GM12875 (cell line): ENCODE measurements around the gene NDUFV1.

Experiments
- H3K4me3 ChIP-seq: one replicate; pipeline ENCODE4 v1.5.1; 2011; ENCODE audit warnings: low read depth, low read length, control low read depth
- TF ChIP-seq, protein P1 (sequence below): IDR thresholded peaks from 2 replicates; pipeline ENCODE4 v1.5.1; 2011; ENCODE audit warnings: low read depth, mild to moderate bottlenecking, control low read depth, inconsistent platforms, low read length, moderate library complexity, borderline replicate concordance; ENCODE audit not compliant: insufficient read depth

NDUFV1 gene

DNA sequence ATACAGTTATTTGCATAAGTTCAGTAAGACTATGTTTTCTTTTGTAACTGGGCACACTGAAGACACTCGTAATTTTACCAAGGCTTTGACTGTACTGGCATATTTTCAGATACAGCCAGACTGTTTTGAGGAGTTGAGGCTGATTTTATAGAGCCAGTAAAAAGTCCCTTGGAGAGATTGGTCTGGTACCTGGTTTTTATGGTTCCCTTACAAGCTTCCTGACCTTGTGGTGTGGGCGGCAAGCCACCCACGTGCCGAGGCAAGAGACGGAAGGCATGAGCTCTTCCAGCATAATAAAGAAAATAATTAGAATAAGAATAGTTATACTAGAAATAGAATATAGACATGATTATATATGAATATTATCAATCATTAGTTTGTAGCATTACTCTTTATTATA lies 34.4 kb upstream of the NDUFV1 start:
- no peak overlapping the region for H3K4me3 ChIP-seq
- TF ChIP-seq, protein P1, sequence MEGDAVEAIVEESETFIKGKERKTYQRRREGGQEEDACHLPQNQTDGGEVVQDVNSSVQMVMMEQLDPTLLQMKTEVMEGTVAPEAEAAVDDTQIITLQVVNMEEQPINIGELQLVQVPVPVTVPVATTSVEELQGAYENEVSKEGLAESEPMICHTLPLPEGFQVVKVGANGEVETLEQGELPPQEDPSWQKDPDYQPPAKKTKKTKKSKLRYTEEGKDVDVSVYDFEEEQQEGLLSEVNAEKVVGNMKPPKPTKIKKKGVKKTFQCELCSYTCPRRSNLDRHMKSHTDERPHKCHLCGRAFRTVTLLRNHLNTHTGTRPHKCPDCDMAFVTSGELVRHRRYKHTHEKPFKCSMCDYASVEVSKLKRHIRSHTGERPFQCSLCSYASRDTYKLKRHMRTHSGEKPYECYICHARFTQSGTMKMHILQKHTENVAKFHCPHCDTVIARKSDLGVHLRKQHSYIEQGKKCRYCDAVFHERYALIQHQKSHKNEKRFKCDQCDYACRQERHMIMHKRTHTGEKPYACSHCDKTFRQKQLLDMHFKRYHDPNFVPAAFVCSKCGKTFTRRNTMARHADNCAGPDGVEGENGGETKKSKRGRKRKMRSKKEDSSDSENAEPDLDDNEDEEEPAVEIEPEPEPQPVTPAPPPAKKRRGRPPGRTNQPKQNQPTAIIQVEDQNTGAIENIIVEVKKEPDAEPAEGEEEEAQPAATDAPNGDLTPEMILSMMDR = no peak

DNA sequence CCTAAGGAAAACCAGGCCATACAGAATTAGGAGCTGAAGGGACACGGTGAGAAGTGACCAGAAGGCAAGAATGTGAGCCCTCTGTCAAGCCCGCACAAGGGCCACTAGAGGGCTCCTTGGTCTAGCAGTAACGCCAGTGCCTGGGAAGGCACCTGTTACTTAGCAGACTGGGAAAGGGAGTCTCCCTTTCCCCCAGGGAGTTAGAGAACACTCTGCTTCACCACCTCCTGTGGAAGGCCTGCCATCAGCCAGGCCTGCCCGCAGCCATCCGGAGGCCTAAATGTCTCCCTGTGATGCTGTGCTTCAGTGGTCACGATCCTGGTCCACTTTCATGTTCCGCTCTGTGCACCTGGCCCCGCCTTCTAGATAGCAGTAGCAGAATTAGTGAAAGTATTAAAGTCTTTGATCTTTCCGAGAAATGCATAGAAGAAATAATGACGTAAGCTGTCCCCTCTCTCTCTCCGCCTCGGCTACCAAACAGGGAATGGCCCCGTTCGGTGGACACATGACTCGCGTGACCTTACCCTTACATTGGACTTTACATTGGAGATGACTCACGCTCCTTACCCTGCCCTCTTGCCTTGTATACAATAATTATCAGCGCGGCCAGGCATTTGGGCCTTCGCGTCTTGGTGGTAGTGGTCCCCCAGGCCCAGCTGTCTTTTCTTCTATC lies 33.9 kb upstream of the NDUFV1 start:
- H3K4me3 ChIP-seq = no peak overlapping the region
- TF ChIP-seq, protein P1 = peak; percentile 76

DNA sequence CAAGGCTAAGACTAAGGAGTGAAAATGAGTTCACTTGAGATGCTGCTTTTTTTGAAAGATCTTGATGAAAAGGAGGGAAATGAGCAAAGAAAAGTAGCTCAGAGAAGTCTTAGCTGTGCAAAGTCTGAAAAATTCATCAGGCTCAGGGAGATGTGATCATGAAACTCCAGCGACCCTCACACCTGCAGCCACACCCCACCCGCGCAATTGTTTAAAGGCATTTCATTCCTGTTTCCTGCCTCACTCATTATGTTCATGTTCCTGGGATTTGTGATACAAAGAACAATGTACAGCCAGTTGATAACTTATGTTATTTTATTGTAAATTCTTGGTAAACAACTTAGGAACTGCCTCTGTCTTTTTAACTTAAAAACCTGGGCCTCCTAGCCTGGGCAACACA lies 31.8 kb upstream of the NDUFV1 start:
- TF ChIP-seq, protein P1 = no peak
- no peak overlapping the region for H3K4me3 ChIP-seq

DNA sequence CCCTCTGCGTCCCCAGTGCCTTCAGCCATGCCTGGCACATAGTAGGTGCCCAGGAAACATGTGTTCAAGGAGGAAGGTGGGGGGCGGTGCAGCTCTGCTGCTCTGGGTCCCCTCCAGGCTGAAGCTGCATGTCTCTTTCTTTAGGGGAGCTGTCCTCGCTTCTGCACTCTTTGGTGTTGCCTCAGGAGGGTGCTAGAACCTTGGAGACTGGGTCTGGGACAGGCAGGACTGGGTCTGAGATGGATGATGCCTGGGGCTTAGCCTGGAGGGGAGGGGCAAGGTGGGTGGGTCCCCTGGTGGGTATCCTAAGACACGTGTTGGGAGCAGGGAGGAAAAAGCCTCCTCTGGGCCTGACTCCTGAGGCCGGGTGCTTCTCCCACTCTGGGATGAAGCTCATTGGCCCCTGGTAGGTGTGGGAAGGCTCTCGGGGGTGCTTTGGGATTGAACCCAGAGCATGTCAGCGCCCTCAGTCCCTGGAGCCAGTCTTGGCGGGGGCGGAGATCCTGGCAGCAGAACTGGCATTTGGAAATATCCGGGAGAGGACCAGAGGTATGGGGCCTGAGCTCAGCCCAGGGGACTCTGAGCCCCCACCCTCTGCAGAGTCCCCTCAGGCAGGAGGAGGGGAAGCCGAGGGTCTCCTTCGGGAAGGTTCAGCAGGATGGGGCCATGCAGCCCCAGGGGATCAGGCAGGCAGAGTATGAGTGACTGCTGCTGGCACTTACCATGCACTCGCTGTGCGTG lies 29.8 kb upstream of the NDUFV1 start:
- TF ChIP-seq, protein P1 = peak; percentile 38; the same call in 1 of the 2 replicates
- no peak overlapping the region for H3K4me3 ChIP-seq

DNA sequence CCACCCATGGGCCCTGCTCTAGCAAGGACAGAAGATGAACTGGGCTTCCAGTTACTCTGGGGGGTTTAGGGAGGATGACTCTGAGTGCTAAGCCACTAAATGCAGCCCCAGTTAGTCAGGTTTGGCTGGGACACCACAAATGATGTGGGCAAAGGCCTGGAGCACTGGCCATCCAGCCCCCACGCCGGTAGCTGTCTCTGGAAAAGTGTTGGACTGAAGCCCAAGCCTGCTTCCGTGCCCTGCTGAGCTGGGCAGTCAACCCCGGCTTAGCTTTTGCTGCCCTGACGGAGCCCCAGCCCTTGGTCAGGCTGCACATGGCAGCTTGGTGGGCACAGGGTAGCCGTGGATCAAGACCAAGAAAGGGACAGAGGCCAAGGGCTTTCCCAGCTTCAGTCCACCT lies 28.8 kb upstream of the NDUFV1 start:
- H3K4me3 ChIP-seq = no peak overlapping the region
- TF ChIP-seq, protein P1 = no peak

GRCh38 chr11:67581469-67581868 lies 25.3 kb upstream of the NDUFV1 start:
- no peak overlapping the region for H3K4me3 ChIP-seq
- TF ChIP-seq, protein P1 = no peak

GRCh38 chr11:67582011-67582410 lies 24.7 kb upstream of the NDUFV1 start:
- H3K4me3 ChIP-seq = no peak overlapping the region
- TF ChIP-seq, protein P1 = no peak
